Colonic mucosa (tissue), 4 donors: Measurements from ENCODE around the gene TRAPPC2. TPM values are rescaled to one million over a fixed set of nuclear protein-coding genes. Genes with fewer than 3 reads are reported as not detected.
A peak's percentile ranks its signal among the peaks of the same experiment; 100 is the strongest.

Experiments
- DNase-seq: peaks from one replicate; pipeline ENCODE4 v3.0.0-alpha.2; 2020
- H3K27ac ChIP-seq: fragments of 200-600 bp; one replicate; pipeline ENCODE4 v1.8.0; 2021
- H3K27me3 ChIP-seq: fragments of 200-600 bp; one replicate; pipeline ENCODE4 v1.8.0; 2021
- H3K36me3 ChIP-seq: fragments of 200-600 bp; one replicate; pipeline ENCODE4 v1.8.0; 2021
- H3K4me1 ChIP-seq: fragments of 200-600 bp; one replicate; pipeline ENCODE4 v1.8.0; 2021; ENCODE audit warnings: mild to moderate bottlenecking
- H3K4me3 ChIP-seq: fragments of 200-600 bp; one replicate; pipeline ENCODE4 v1.8.0; 2021
- H3K9ac ChIP-seq, 2 donors: one replicate each; pipeline ENCODE4 v1.7.0; 2013; ENCODE audit warnings: control low read depth in 2 of 2, low read depth in 2 of 2, low read length in 2 of 2
- H3K9me3 ChIP-seq: fragments of 200-600 bp; one replicate; pipeline ENCODE4 v1.8.0; 2021
- CTCF ChIP-seq: fragments of 200-600 bp; IDR thresholded peaks from one replicate; pipeline ENCODE4 v1.8.0; 2022; ENCODE audit warnings: antibody characterized with exemption, mild to moderate bottlenecking
- intact Hi-C: fragments of 100-400 bp; cut with DNase I; formaldehyde crosslinking; loops from one replicate; pipeline ENCODE4 v1.14.1; 2022
- total RNA-seq, 2 donors: library from RNA; stranded (reverse); fragmentation: NEBNext Ultra II Directional in 1 of 2; extraction: Animal tissue kit (Norgen Biotek cat#: 25700) in 1 of 2; gene quantifications; one replicate each; pipeline ENCODE4 v1.2.1, GENCODE V29; 2021
- donor health status: healthy.
- donor health status: DM: no; HTN: no; CAD: no.
- donor health status: DM: no; HTN: no; CAD: no.

Gene TRAPPC2
- total RNA-seq, 2 donors from 2014 or later, result 20.4 to 20.9 TPM

DNA sequence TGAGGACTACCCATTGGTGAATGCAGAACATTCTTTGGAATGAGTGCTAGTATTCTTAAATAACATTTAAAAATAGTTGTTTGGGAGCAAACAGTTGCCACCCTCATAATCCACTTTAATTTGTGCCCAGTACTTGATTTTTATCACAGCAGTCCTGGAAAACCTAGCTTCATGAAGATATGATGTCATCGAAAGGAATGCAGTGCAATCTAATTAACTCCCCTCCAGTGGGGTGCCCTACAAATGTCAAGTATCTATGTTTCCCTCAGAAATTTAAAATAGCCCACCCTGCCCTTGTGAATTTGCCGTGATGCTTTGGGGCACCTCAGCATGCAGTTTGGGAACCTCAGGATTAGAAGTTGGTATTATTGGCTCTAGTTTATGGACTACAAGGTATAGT lies 40.1 kb downstream of the TRAPPC2 start:
- H3K4me1 ChIP-seq, result no peaks in the 10 kb centered on the region
- H3K4me3 ChIP-seq, result no peak overlapping the region
- intact Hi-C loops, result no loop called here
- no peaks in the 10 kb centered on the region for H3K9me3 ChIP-seq
- H3K27me3 ChIP-seq, result peaks cover 1% of the 10 kb centered on the region
- no peak for TF ChIP-seq CTCF
- no peak overlapping the region for H3K9ac ChIP-seq
- no peak for DNase-seq
- no peaks in the 10 kb centered on the region for H3K36me3 ChIP-seq
- no peak overlapping the region for H3K27ac ChIP-seq

DNA sequence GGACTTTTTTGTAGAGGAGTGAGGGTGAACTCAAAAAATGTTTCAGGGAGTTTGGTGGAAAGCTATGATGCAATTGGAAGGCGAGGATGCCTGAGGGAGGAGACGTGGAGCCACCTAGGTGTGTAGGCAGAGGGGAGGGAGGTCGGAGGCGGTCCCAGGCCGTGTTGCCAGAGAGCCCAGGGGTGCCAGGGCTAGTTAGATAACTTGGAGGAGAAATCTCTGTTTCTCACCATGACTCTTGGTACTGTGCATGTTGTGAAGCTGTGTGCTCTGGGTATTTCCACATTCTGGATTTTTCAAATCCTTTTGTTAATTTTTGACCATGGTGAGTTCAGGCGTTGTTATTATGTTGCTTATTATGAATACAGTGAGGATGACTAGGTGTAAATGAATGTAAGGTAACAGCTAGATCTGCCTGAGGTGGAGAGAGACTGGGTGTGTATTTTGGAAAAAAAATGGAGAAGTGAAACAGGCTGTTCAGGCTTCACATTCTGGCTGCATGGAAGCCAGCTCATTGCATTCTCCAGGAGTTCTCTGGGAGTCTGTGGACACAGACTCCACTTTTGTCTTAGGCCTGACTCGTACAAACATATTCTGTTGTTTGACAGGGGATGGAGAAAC lies 41.0 kb downstream of the TRAPPC2 start:
- H3K27ac ChIP-seq, result peak overlapping the region; percentile 3
- no peak for TF ChIP-seq CTCF
- no peak for DNase-seq
- intact Hi-C loops, result no loop called here
- peaks cover 7% of the 10 kb centered on the region for H3K27me3 ChIP-seq
- no peaks in the 10 kb centered on the region for H3K4me1 ChIP-seq
- H3K36me3 ChIP-seq, result no peaks in the 10 kb centered on the region
- H3K9me3 ChIP-seq, result no peaks in the 10 kb centered on the region
- no peak overlapping the region for H3K4me3 ChIP-seq
- H3K9ac ChIP-seq, result no peak overlapping the region

DNA sequence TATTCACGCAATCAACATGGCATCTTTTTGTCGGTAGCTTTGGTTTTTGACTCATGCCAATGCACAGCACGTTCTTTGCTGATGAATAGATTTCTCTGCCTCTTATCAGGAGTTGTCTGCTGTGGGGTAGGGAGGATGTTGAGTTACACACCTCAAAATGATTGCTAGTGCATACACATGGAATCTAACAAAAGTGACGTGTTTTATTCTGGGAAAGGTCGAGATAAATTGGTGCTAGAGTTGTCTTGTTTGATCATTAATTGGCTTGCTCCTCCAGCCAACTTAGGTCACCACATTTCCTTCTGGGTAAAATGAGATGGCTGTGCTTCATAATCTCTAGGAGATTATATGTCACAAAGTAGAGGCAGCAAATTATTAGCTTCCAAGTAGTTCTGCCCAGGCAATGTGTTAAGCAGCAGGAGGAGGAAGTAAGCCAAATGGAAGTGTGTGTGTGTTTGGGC lies 41.6 kb downstream of the TRAPPC2 start:
- no peak for TF ChIP-seq CTCF
- H3K4me3 ChIP-seq, result no peak overlapping the region
- no peaks in the 10 kb centered on the region for H3K4me1 ChIP-seq
- H3K9me3 ChIP-seq, result no peaks in the 10 kb centered on the region
- intact Hi-C loops, result no loop called here
- peak overlapping the region; percentile 3 for H3K27ac ChIP-seq
- H3K36me3 ChIP-seq, result no peaks in the 10 kb centered on the region
- DNase-seq, result no peak
- H3K9ac ChIP-seq, result no peak overlapping the region
- peaks cover 7% of the 10 kb centered on the region for H3K27me3 ChIP-seq

- Histone ChIP-seq H3K4me3 (no peak overlapping the region), H3K36me3 (no peaks in the 10 kb centered on the region), H3K9me3 (no peaks in the 10 kb centered on the region), H3K9ac (no peak overlapping the region), H3K27me3 (peaks cover 7% of the 10 kb centered on the region), H3K27ac (no peak overlapping the region), H3K4me1 (no peaks in the 10 kb centered on the region)
- no peak for DNase-seq
- TF ChIP-seq CTCF, result no peak
- intact Hi-C loops, result no loop called here
Measured at GRCh38 chrX:13691841-13692371, 42.5 kb downstream of the TRAPPC2 start.

- Histone ChIP-seq H3K9me3 (no peaks in the 10 kb centered on the region), H3K4me1 (no peaks in the 10 kb centered on the region), H3K4me3 (peak overlapping the region; percentile 58), H3K27ac (no peak overlapping the region), H3K27me3 (peaks cover 7% of the 10 kb centered on the region), H3K36me3 (no peaks in the 10 kb centered on the region), H3K9ac (peak overlapping the region in 1 of 2 donors; percentile 90)
- DNase-seq, result no peak
- intact Hi-C loops, result no loop called here
- TF ChIP-seq CTCF, result no peak
Measured at GRCh38 chrX:13690836-13691235, 43.6 kb downstream of the TRAPPC2 start.
